ENCODE measurements around the gene SPEG.

- TF ChIP-seq, protein P1, sequence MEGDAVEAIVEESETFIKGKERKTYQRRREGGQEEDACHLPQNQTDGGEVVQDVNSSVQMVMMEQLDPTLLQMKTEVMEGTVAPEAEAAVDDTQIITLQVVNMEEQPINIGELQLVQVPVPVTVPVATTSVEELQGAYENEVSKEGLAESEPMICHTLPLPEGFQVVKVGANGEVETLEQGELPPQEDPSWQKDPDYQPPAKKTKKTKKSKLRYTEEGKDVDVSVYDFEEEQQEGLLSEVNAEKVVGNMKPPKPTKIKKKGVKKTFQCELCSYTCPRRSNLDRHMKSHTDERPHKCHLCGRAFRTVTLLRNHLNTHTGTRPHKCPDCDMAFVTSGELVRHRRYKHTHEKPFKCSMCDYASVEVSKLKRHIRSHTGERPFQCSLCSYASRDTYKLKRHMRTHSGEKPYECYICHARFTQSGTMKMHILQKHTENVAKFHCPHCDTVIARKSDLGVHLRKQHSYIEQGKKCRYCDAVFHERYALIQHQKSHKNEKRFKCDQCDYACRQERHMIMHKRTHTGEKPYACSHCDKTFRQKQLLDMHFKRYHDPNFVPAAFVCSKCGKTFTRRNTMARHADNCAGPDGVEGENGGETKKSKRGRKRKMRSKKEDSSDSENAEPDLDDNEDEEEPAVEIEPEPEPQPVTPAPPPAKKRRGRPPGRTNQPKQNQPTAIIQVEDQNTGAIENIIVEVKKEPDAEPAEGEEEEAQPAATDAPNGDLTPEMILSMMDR (IDR thresholded peaks at IDR 0.05; ENCODE audit: insufficient read depth, low read length), result no peak
- TF ChIP-seq POLR2AphosphoS5 (IDR thresholded peaks at IDR 0.05; ENCODE audit: low read depth), result no peak
Measured at GRCh38 chr2:219419012-219419324, 15.7 kb upstream of the SPEG start.
